Measurements from ENCODE around the gene IL20RB. TPM values are rescaled to one million over a fixed set of nuclear protein-coding genes. Genes with fewer than 3 reads are reported as not detected.

The IL20RB gene
- total and polyA plus RNA-seq, 2 experiments from 2014 or later = 72.5 to 107 TPM

DNA sequence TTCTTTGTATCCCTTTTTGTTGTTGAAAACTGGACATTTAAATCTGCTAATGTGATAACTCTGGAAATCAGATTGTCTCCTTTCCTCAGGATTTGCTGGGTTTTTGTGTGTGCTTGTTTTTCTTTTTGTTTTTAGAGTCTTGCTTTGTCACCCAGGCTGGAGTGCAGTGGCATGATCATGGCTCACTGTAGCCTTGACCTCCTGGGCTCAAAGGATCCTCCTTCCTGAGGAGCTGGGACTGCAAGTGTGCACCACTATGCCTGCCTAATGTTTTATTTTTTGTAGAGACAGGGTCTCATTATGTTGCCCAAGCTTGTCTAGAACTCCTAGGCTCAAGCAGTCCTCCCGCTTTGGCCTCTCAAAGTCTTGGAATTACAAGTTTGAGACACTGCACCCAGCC, 44.6 kb upstream of the IL20RB start:
- Histone ChIP-seq H3K79me2 (ENCODE audit: insufficient read depth) (peaks cover 100% of the 10 kb centered on the region), H3K9ac (no peak overlapping the region), H3K36me3 (ENCODE audit: low read depth) (no peaks in the 10 kb centered on the region), H3K4me3 (no peak overlapping the region), H3K27ac (no peak overlapping the region), H3K9me2 (ENCODE audit: insufficient read depth) (no peaks in the 10 kb centered on the region), H4K20me1 (ENCODE audit: insufficient read depth) (peaks cover 4% of the 10 kb centered on the region; the same call in 1 of the 2 replicates), H3F3A (ENCODE audit: insufficient read depth) (peaks cover 10% of the 10 kb centered on the region; the same call in 1 of the 2 replicates), H3K4me1 (ENCODE audit: insufficient read depth) (no peaks in the 10 kb centered on the region), H3K4me2 (ENCODE audit: unreplicated experiment) (no peak overlapping the region), H3K9me3 (ENCODE audit: low read depth) (no peaks in the 10 kb centered on the region), H3K27me3 (replicated peaks; ENCODE audit: insufficient read depth) (no peaks in the 10 kb centered on the region), H2AFZ (no peak overlapping the region)
- TF ChIP-seq EZH2phosphoT487 (IDR thresholded peaks at IDR 0.05; ENCODE audit: insufficient read depth, low read depth) = no peak
- TF ChIP-seq EZH2 (IDR thresholded peaks at IDR 0.05; ENCODE audit: insufficient read depth, poor library complexity, severe bottlenecking) = no peak
- WGBS, 2 experiments (ENCODE audit: low coverage in 1 of 2, low lambda C conversion rate in 2 of 2, missing lambda C conversion rate in 2 of 2) = 93 to 94% methylated on average over 1 of the region's 1 CpG
- no peak for DNase-seq
- in situ Hi-C loops (cut with MboI) = no loop called here

DNA sequence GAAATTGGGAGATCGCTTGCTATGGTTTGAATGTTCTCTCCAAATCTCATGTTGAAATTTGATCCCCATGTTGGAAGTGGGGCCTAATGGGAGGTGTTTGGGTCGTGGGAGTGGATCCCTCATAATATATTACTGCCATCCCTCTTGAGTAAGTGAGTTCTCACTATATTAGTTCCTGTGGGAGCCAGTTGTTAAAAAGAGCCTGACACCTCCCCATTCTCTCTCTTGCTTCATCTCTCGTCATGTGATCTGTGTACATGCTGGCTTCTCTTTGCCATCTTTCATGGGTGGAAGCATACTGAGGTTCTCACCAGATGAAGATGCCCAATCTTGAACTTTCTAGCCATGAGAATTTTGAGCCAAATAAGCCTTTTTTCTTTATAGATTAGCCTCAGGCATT, 43.0 kb upstream of the IL20RB start:
- Histone ChIP-seq H2AFZ (no peak overlapping the region), H3K27ac (no peak overlapping the region), H3K4me2 (ENCODE audit: unreplicated experiment) (no peak overlapping the region), H3K9ac (no peak overlapping the region), H3K4me3 (no peak overlapping the region), H3K9me2 (ENCODE audit: insufficient read depth) (no peaks in the 10 kb centered on the region), H3K27me3 (replicated peaks; ENCODE audit: insufficient read depth) (no peaks in the 10 kb centered on the region), H4K20me1 (ENCODE audit: insufficient read depth) (peaks cover 4% of the 10 kb centered on the region; the same call in 1 of the 2 replicates), H3K79me2 (ENCODE audit: insufficient read depth) (peaks cover 100% of the 10 kb centered on the region), H3F3A (ENCODE audit: insufficient read depth) (peaks cover 10% of the 10 kb centered on the region; the same call in 1 of the 2 replicates), H3K36me3 (ENCODE audit: low read depth) (no peaks in the 10 kb centered on the region), H3K9me3 (ENCODE audit: low read depth) (no peaks in the 10 kb centered on the region), H3K4me1 (ENCODE audit: insufficient read depth) (peaks cover 4% of the 10 kb centered on the region; the same call in 1 of the 2 replicates)
- WGBS, 2 experiments (ENCODE audit: low coverage in 1 of 2, low lambda C conversion rate in 2 of 2, missing lambda C conversion rate in 2 of 2) = 69 to 71% methylated on average over 3 of the region's 3 CpGs
- in situ Hi-C loops (cut with MboI) = no loop called here
- TF ChIP-seq EZH2 (IDR thresholded peaks at IDR 0.05; ENCODE audit: insufficient read depth, poor library complexity, severe bottlenecking) (no peak), EZH2phosphoT487 (IDR thresholded peaks at IDR 0.05; ENCODE audit: insufficient read depth, low read depth) (no peak)
- no peak for DNase-seq

GRCh38 chr3:136916223-136916622, 41.6 kb upstream of the IL20RB start:
- Histone ChIP-seq H3K9me2 (ENCODE audit: insufficient read depth) (no peaks in the 10 kb centered on the region), H3K4me3 (no peak overlapping the region), H3K27me3 (replicated peaks; ENCODE audit: insufficient read depth) (no peaks in the 10 kb centered on the region), H3K36me3 (ENCODE audit: low read depth) (no peaks in the 10 kb centered on the region), H2AFZ (no peak overlapping the region), H4K20me1 (ENCODE audit: insufficient read depth) (peaks cover 4% of the 10 kb centered on the region; the same call in 1 of the 2 replicates), H3K9me3 (ENCODE audit: low read depth) (no peaks in the 10 kb centered on the region), H3K9ac (no peak overlapping the region), H3K79me2 (ENCODE audit: insufficient read depth) (peaks cover 100% of the 10 kb centered on the region), H3K27ac (no peak overlapping the region), H3F3A (ENCODE audit: insufficient read depth) (peaks cover under 1% of the 10 kb centered on the region; the same call in 1 of the 2 replicates), H3K4me2 (ENCODE audit: unreplicated experiment) (no peak overlapping the region), H3K4me1 (ENCODE audit: insufficient read depth) (peaks cover 6% of the 10 kb centered on the region; the same call in 1 of the 2 replicates)
- WGBS, 2 experiments (ENCODE audit: low coverage in 1 of 2, low lambda C conversion rate in 2 of 2, missing lambda C conversion rate in 2 of 2) = 55 to 70% methylated on average over 1 of the region's 1 CpG
- no peak for TF ChIP-seq EZH2phosphoT487 (IDR thresholded peaks at IDR 0.05; ENCODE audit: insufficient read depth, low read depth)
- no peak for TF ChIP-seq EZH2 (IDR thresholded peaks at IDR 0.05; ENCODE audit: insufficient read depth, poor library complexity, severe bottlenecking)
- no peak for DNase-seq
- in situ Hi-C loops (cut with MboI) = no loop called here

GRCh38 chr3:136919799-136920580, 37.8 kb upstream of the IL20RB start:
- H3K79me2 ChIP-seq (ENCODE audit: insufficient read depth) = peaks cover 100% of the 10 kb centered on the region
- H3F3A ChIP-seq (ENCODE audit: insufficient read depth) = no peaks in the 10 kb centered on the region
- in situ Hi-C loops (cut with MboI) = no loop called here
- H3K36me3 ChIP-seq (ENCODE audit: low read depth) = no peaks in the 10 kb centered on the region
- 80 to 86% methylated on average over 1 of the region's 1 CpG for WGBS, 2 experiments (ENCODE audit: low coverage in 1 of 2, low lambda C conversion rate in 2 of 2, missing lambda C conversion rate in 2 of 2)
- H3K4me1 ChIP-seq (ENCODE audit: insufficient read depth) = peaks cover 9% of the 10 kb centered on the region
- H3K4me3 ChIP-seq = no peak overlapping the region
- no peaks in the 10 kb centered on the region for H3K27me3 ChIP-seq (replicated peaks; ENCODE audit: insufficient read depth)
- no peak for DNase-seq
- no peak overlapping the region for H3K4me2 ChIP-seq (ENCODE audit: unreplicated experiment)
- no peak overlapping the region for H3K27ac ChIP-seq
- no peak overlapping the region for H2AFZ ChIP-seq
- H3K9me3 ChIP-seq (ENCODE audit: low read depth) = no peaks in the 10 kb centered on the region
- no peaks in the 10 kb centered on the region for H3K9me2 ChIP-seq (ENCODE audit: insufficient read depth)
- H3K9ac ChIP-seq = no peak overlapping the region
- TF ChIP-seq EZH2 (IDR thresholded peaks at IDR 0.05; ENCODE audit: insufficient read depth, poor library complexity, severe bottlenecking) = no peak
- no peak for TF ChIP-seq EZH2phosphoT487 (IDR thresholded peaks at IDR 0.05; ENCODE audit: insufficient read depth, low read depth)
- H4K20me1 ChIP-seq (ENCODE audit: insufficient read depth) = peaks cover 2% of the 10 kb centered on the region; the same call in 1 of the 2 replicates

Data from GM23248 (cell line).